ENCODE results near the gene NEURL1. TPM values are rescaled to one million over a fixed set of nuclear protein-coding genes. Genes with fewer than 3 reads are reported as not detected.
A peak's percentile ranks its signal among the peaks of the same experiment; 100 is the strongest.
"Not testable (repeated sequence)": the region's sequence is repeated elsewhere in the genome, so short reads cannot be mapped to it uniquely, and the experiment has no call there.

The NEURL1 gene
- total RNA-seq, 1 donor from 2014 or later, result 1.8 TPM

DNA sequence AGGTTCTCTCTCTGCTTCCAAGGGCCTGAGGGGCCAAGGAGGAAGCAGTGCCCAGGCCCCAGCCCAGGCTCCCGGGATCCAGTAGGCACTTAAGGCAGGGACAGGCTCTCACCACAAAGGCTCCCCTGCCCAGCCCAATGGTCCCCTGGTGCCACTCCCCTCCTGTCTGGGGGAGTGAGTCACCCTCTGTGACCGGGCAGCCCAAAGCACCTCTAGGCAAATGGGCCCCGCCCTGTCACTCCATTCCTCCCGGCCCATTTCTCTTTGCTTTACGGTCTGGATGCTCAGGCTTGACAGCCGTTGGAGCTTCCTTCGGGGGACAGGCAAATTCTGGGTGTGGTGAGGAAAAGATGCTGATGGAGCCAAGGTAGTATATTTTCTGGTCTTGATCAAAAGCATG, 14.4 kb upstream of the NEURL1 start, which contains the start of gene CALHM3:
Gene CALHM3 (minus strand): TSS at position 106 of the 400 bp plus-strand sequence. CDS start 208 bp downstream, outside the sequence.
- H3K4me3 Mint-ChIP-seq, result no peak within 1 kb of the TSS

GRCh38 chr10:103480521-103480920, 13.0 kb upstream of the NEURL1 start:
- Mint-ChIP-seq H3K9me3 (no peaks in the 10 kb centered on the region), H3K27me3 (ENCODE audit: low read depth) (no peaks in the 10 kb centered on the region), H3K36me3 (ENCODE audit: low read depth) (no peaks in the 10 kb centered on the region), H3K4me3 (no peak overlapping the region), H3K4me1 (peaks cover 10% of the 10 kb centered on the region), H3K27ac (ENCODE audit: unreplicated experiment) (no peak overlapping the region)
- TF ChIP-seq, protein P1, sequence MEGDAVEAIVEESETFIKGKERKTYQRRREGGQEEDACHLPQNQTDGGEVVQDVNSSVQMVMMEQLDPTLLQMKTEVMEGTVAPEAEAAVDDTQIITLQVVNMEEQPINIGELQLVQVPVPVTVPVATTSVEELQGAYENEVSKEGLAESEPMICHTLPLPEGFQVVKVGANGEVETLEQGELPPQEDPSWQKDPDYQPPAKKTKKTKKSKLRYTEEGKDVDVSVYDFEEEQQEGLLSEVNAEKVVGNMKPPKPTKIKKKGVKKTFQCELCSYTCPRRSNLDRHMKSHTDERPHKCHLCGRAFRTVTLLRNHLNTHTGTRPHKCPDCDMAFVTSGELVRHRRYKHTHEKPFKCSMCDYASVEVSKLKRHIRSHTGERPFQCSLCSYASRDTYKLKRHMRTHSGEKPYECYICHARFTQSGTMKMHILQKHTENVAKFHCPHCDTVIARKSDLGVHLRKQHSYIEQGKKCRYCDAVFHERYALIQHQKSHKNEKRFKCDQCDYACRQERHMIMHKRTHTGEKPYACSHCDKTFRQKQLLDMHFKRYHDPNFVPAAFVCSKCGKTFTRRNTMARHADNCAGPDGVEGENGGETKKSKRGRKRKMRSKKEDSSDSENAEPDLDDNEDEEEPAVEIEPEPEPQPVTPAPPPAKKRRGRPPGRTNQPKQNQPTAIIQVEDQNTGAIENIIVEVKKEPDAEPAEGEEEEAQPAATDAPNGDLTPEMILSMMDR (conservative IDR thresholded peaks at IDR 0.05), result no peak
- no peak for DNase-seq (ENCODE audit: low read depth, low spot score)

More for the DNA sequence above, 14.4 kb upstream of the NEURL1 start, which contains the start of gene CALHM3:
- Mint-ChIP-seq H3K9me3 (no peaks in the 10 kb centered on the region), H3K4me1 (peaks cover 10% of the 10 kb centered on the region), H3K27me3 (ENCODE audit: low read depth) (no peaks in the 10 kb centered on the region), H3K36me3 (ENCODE audit: low read depth) (no peaks in the 10 kb centered on the region), H3K27ac (ENCODE audit: unreplicated experiment) (no peak within 1 kb of the TSS)
- TF ChIP-seq, protein P1 (conservative IDR thresholded peaks at IDR 0.05), result no peak
- no peak for DNase-seq (ENCODE audit: low read depth, low spot score)

- no peaks in the 10 kb centered on the region for H3K36me3 Mint-ChIP-seq (ENCODE audit: low read depth)
- DNase-seq (ENCODE audit: low read depth, low spot score), result peak; percentile 23
- TF ChIP-seq, protein P1 (conservative IDR thresholded peaks at IDR 0.05), result peak; percentile 67
- peaks cover 4% of the 10 kb centered on the region for H3K27me3 Mint-ChIP-seq (ENCODE audit: low read depth)
- no peaks in the 10 kb centered on the region for H3K9me3 Mint-ChIP-seq
- no peak overlapping the region for H3K4me3 Mint-ChIP-seq
- no peak overlapping the region for H3K27ac Mint-ChIP-seq (ENCODE audit: unreplicated experiment)
- peaks cover 10% of the 10 kb centered on the region for H3K4me1 Mint-ChIP-seq
Measured at GRCh38 chr10:103481974-103482531, 11.5 kb upstream of the NEURL1 start.

GRCh38 chr10:103486635-103487409, 6.7 kb upstream of the NEURL1 start:
- H3K27ac Mint-ChIP-seq (ENCODE audit: unreplicated experiment); H3K4me3 Mint-ChIP-seq; H3K4me1 Mint-ChIP-seq; H3K36me3 Mint-ChIP-seq (ENCODE audit: low read depth); DNase-seq (ENCODE audit: low read depth, low spot score); H3K9me3 Mint-ChIP-seq: not testable (repeated sequence)
- H3K27me3 Mint-ChIP-seq (ENCODE audit: low read depth), result peaks cover 12% of the 10 kb centered on the region

DNA sequence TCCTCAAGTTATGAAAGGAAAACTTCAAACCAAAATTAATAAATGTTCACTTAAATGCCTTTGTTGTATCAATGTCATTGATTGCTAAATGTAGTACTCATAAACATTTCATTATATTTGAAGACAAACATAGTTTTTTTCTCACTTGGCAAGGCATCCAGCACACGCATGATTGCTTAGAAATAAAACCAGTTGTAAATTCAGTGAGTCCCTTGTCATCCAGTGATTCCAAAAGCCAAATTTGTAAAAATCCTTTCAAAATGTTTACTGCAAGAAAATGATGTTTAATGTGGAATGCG, 6.1 kb upstream of the NEURL1 start:
- TF ChIP-seq, protein P1 (conservative IDR thresholded peaks at IDR 0.05), result no peak
- Mint-ChIP-seq H3K4me1 (peaks cover 6% of the 10 kb centered on the region), H3K27ac (ENCODE audit: unreplicated experiment) (no peak overlapping the region), H3K27me3 (ENCODE audit: low read depth) (peaks cover 17% of the 10 kb centered on the region), H3K4me3 (no peak overlapping the region), H3K9me3 (no peaks in the 10 kb centered on the region), H3K36me3 (ENCODE audit: low read depth) (no peaks in the 10 kb centered on the region)
- no peak for DNase-seq (ENCODE audit: low read depth, low spot score)

DNA sequence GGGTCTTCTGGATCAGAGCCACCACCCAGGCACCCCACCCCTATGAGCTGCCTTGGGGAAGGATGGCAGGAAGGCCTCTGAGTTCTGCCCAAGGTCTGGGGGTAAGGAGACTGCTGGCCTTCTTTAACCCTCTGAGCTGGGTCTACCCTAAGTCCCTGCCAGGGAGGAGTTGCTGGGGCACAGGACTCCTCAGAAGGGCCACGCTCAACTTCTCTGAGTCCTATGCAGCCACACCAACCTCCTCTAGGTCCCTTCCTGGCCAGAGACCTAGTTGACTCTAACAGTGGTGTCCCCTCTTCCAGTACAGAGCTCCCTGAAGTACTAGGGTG, 2.6 kb upstream of the NEURL1 start:
- TF ChIP-seq, protein P1 (conservative IDR thresholded peaks at IDR 0.05), result no peak
- peaks cover 16% of the 10 kb centered on the region for H3K4me1 Mint-ChIP-seq
- no peak for DNase-seq (ENCODE audit: low read depth, low spot score)
- no peaks in the 10 kb centered on the region for H3K36me3 Mint-ChIP-seq (ENCODE audit: low read depth)
- H3K4me3 Mint-ChIP-seq, result no peak overlapping the region
- H3K27ac Mint-ChIP-seq (ENCODE audit: unreplicated experiment), result no peak overlapping the region
- no peaks in the 10 kb centered on the region for H3K9me3 Mint-ChIP-seq
- H3K27me3 Mint-ChIP-seq (ENCODE audit: low read depth), result peaks cover 44% of the 10 kb centered on the region
